GM19035 (cell line): Measurements from ENCODE around the gene ISOC2.
"Not testable (repeated sequence)": the region's sequence is repeated elsewhere in the genome, so short reads cannot be mapped to it uniquely, and the experiment has no call there.

Source experiments
- ATAC-seq: cut with Tn5 transposase; IDR thresholded peaks from one replicate; pipeline ENCODE4 v1.9.1; 2021; ENCODE audit not compliant: unreplicated experiment

ISOC2 gene

GRCh38 chr19:55410168-55410567 is 51.3 kb downstream of the ISOC2 start:
- ATAC-seq = no peak

GRCh38 chr19:55409179-55409578 is 52.3 kb downstream of the ISOC2 start:
- ATAC-seq = not testable (repeated sequence)

- no peak for ATAC-seq
These were observed 52.9 kb downstream of the ISOC2 start for GRCh38 chr19:55408533-55408872.

- peak; percentile 78 for ATAC-seq
These were observed 53.5 kb downstream of the ISOC2 start for GRCh38 chr19:55407800-55408532.

GRCh38 chr19:55407550-55407799 is 54.0 kb downstream of the ISOC2 start, which contains the start of gene UBE2S:
Gene UBE2S, minus strand, starts transcription at chr19:55407788. Its CDS starts 199 bp downstream, at chr19:55407589.
- ATAC-seq = not testable (repeated sequence)

GRCh38 chr19:55406826-55407549 is 54.5 kb downstream of the ISOC2 start:
- no peak for ATAC-seq

- no peak for ATAC-seq
These were observed 55.2 kb downstream of the ISOC2 start for GRCh38 chr19:55406091-55406825.

- no peak for ATAC-seq
These were observed 55.8 kb downstream of the ISOC2 start for GRCh38 chr19:55405638-55406037.
